Endodermal cell (in vitro differentiated cells): ENCODE data around the gene NCLN. TPM values are rescaled to one million over a fixed set of nuclear protein-coding genes. Genes with fewer than 3 reads are reported as not detected.

Source experiments
- DNase-seq: peaks from one replicate; pipeline ENCODE4 v3.0.0-alpha.2; 2017
- H3K27ac ChIP-seq: 2 replicates; pipeline ENCODE4 v1.5.1; 2013; ENCODE audit warnings: mild to moderate bottlenecking, low read depth, low read length, moderate library complexity
- H3K27me3 ChIP-seq: 2 replicates; pipeline ENCODE4 v1.6.1; 2013; ENCODE audit warnings: mild to moderate bottlenecking, low read length, moderate library complexity; ENCODE audit not compliant: insufficient read depth, control insufficient read depth, poor library complexity, severe bottlenecking
- H3K36me3 ChIP-seq: 2 replicates; pipeline ENCODE4 v1.7.0; 2013; ENCODE audit warnings: mild to moderate bottlenecking, low read length, moderate library complexity; ENCODE audit not compliant: control insufficient read depth, insufficient read depth
- H3K4me1 ChIP-seq: one replicate; pipeline ENCODE4 v1.7.0; 2013; ENCODE audit warnings: low read length; ENCODE audit not compliant: control insufficient read depth, insufficient read depth
- H3K4me3 ChIP-seq: 2 replicates; pipeline ENCODE4 v1.5.1; 2013; ENCODE audit warnings: mild to moderate bottlenecking, low read length, moderate library complexity
- H3K9ac ChIP-seq: 2 replicates; pipeline ENCODE4 v1.6.1; 2013; ENCODE audit warnings: mild to moderate bottlenecking, low read length, moderate library complexity; ENCODE audit not compliant: poor library complexity, severe bottlenecking; ENCODE audit errors: extremely low read depth
- H3K9me3 ChIP-seq: 2 replicates; pipeline ENCODE4 v1.6.1; 2013; ENCODE audit warnings: mild to moderate bottlenecking, low read length, moderate library complexity; ENCODE audit not compliant: control insufficient read depth
- H3K27ac Mint-ChIP-seq: 2 replicates; pipeline ENCODE4 v1.8.0; 2020; ENCODE audit warnings: mixed read lengths
- H3K27me3 Mint-ChIP-seq: 2 replicates; pipeline ENCODE4 v1.8.0; 2021; ENCODE audit warnings: mild to moderate bottlenecking, mixed read lengths; ENCODE audit not compliant: insufficient read depth
- H3K36me3 Mint-ChIP-seq: 2 replicates; pipeline ENCODE4 v1.8.0; 2020; ENCODE audit warnings: low read depth, mixed read lengths
- H3K4me1 Mint-ChIP-seq: 2 replicates; pipeline ENCODE4 v1.8.0; 2020; ENCODE audit warnings: mixed read lengths
- H3K4me3 Mint-ChIP-seq: 2 replicates; pipeline ENCODE4 v1.8.0; 2020; ENCODE audit warnings: mild to moderate bottlenecking, moderate library complexity, mixed read lengths
- H3K9me3 Mint-ChIP-seq: 2 replicates; pipeline ENCODE4 v1.8.0; 2020; ENCODE audit warnings: mild to moderate bottlenecking, mixed read lengths
- CTCF ChIP-seq: fragments of 200-600 bp; sonication (generic); conservative IDR thresholded peaks from 2 replicates; pipeline ENCODE4 v1.5.0; 2021; ENCODE audit warnings: antibody characterized with exemption, mild to moderate bottlenecking
- WGBS, 2 experiments: methylation state at CpG; one replicate each; pipeline versions ENCODE4 v1.1.5 to v1.1.7; 2013; ENCODE audit warnings: missing lambda C conversion rate in 2 of 2, mixed read lengths in 1 of 2; ENCODE audit not compliant: insufficient coverage in 1 of 2, insufficient read length in 1 of 2; 5-methylcytosine and 5-hydroxymethylcytosine counted together
- total RNA-seq, 2 donors: library from RNA; stranded (reverse); fragmentation: NEBNext Ultra II Directional in 1 of 2; extraction: Animal tissue kit (Norgen Biotek cat#: 25700) in 1 of 2; gene quantifications; 2 replicates in 1 of 2; 3 replicates in 1 of 2; pipeline ENCODE4 v1.2.1, GENCODE V29; 2021

The NCLN gene
- total RNA-seq, 2 donors from 2014 or later: 80.6 to 91.2 TPM

DNA sequence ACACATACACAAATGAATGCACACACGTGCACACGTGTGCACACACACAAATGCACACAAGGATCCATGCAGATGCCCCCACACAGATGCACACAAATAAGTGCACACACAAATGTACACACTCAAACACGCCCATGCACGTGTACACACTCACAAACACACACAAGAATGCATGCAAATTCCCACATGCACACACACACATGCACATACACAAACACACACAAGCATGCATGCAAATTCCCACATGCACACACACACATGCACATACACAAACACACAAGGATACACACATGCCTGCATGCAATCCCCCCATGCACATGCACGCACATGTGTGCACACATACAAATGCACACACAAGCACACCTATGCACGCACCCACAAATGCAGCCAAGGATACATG is 36.6 kb upstream of the NCLN start:
- Mint-ChIP-seq H3K4me3 (no peak overlapping the region), H3K4me1 (no peaks in the 10 kb centered on the region), H3K36me3 (no peaks in the 10 kb centered on the region), H3K9me3 (no peaks in the 10 kb centered on the region), H3K27me3 (no peaks in the 10 kb centered on the region), H3K27ac (no peak overlapping the region)
- TF ChIP-seq CTCF: no peak
- no peaks in the 10 kb centered on the region for H3K4me1 ChIP-seq
- no peaks in the 10 kb centered on the region for H3K36me3 ChIP-seq
- H3K4me3 ChIP-seq: no peak overlapping the region
- no peaks in the 10 kb centered on the region for H3K27me3 ChIP-seq
- no peak for DNase-seq
- no peak overlapping the region for H3K9ac ChIP-seq
- no peak overlapping the region for H3K27ac ChIP-seq
- no peaks in the 10 kb centered on the region for H3K9me3 ChIP-seq
- 75 to 90% methylated on average over 2 to 6 of the region's 6 CpGs for WGBS, 2 experiments

- Histone ChIP-seq H3K9me3 (no peaks in the 10 kb centered on the region), H3K4me3 (no peak overlapping the region), H3K27ac (no peak overlapping the region), H3K4me1 (no peaks in the 10 kb centered on the region), H3K9ac (no peak overlapping the region), H3K27me3 (no peaks in the 10 kb centered on the region), H3K36me3 (no peaks in the 10 kb centered on the region)
- Mint-ChIP-seq H3K36me3 (no peaks in the 10 kb centered on the region), H3K9me3 (no peaks in the 10 kb centered on the region), H3K4me1 (no peaks in the 10 kb centered on the region), H3K27me3 (no peaks in the 10 kb centered on the region), H3K4me3 (no peak overlapping the region), H3K27ac (peak overlapping the region; percentile 44)
- TF ChIP-seq CTCF: no peak
- DNase-seq: no peak
- 81 to 82% methylated on average over 7 to 35 of the region's 35 CpGs for WGBS, 2 experiments
These were observed 35.9 kb upstream of the NCLN start for GRCh38 chr19:3149526-3150505.

DNA sequence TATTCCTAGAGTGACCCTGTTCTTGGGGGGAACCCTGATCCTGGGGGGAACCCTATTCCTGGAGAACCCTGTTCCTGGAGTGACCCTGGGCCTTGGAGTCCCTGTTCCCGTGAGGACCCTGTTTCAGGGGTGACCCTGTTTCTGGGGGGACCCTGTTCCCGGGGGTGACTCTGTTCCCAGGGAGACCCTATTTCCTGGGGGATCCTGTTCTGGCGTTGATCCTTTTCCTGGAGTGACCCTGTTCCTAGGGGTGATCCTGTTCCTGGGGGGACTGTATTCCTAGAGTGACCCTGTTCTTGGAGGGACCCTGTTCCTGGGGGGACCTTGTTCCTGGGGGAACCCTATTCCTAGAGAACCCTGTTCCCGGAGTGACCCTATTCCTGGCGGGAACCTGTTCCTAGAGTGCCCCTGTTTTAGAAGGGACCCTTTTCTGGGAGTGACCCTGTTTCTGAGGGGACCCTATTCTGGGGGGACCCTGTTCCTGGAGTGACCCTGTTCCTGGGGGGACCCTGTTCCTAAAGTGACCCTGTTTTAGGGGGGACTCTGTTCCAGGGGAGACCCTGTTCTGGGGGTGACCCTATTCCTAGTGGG is 34.9 kb upstream of the NCLN start:
- TF ChIP-seq CTCF: no peak
- H3K27ac Mint-ChIP-seq: no peak overlapping the region
- Histone ChIP-seq H3K9ac (no peak overlapping the region), H3K36me3 (no peaks in the 10 kb centered on the region), H3K27ac (no peak overlapping the region), H3K27me3 (no peaks in the 10 kb centered on the region), H3K9me3 (no peaks in the 10 kb centered on the region), H3K4me3 (no peak overlapping the region), H3K4me1 (no peaks in the 10 kb centered on the region)
- no peaks in the 10 kb centered on the region for H3K4me1 Mint-ChIP-seq
- no peaks in the 10 kb centered on the region for H3K36me3 Mint-ChIP-seq
- no peak overlapping the region for H3K4me3 Mint-ChIP-seq
- H3K27me3 Mint-ChIP-seq: no peaks in the 10 kb centered on the region
- no peak for DNase-seq
- H3K9me3 Mint-ChIP-seq: no peaks in the 10 kb centered on the region
- WGBS, 2 experiments: 88 to 93% methylated on average over 3 to 5 of the region's 5 CpGs
